Gastrocnemius medialis (tissue), 4 donors: ENCODE measurements around the gene DAPK1. TPM values are rescaled to one million over a fixed set of nuclear protein-coding genes. Genes with fewer than 3 reads are reported as not detected.

Source experiments
- ATAC-seq, 2 donors: fragments of 150-250 bp; one replicate each; pipeline ENCODE4 v1.9.1; 2016
- DNase-seq, 2 donors: peaks; one replicate each; pipeline ENCODE4 v3.0.0-alpha.2; 2019
- H3K27ac ChIP-seq, 4 donors: fragments of 200-600 bp; sonication (generic); 1 replicate in 1 of 4; 2 replicates in 3 of 4; pipeline ENCODE4 v1.5.1; 2016 to 2018; ENCODE audit warnings: mild to moderate bottlenecking in 2 of 4, moderate library complexity in 1 of 4
- H3K27me3 ChIP-seq, 3 donors: fragments of 200-600 bp; sonication (generic) in 2 of 3; 1 replicate in 1 of 3; 2 replicates in 2 of 3; pipeline versions ENCODE4 v1.5.1 to v1.6.0; 2016 to 2019; ENCODE audit warnings: mild to moderate bottlenecking in 1 of 3, moderate library complexity in 1 of 3
- H3K36me3 ChIP-seq, 2 donors: fragments of 200-600 bp; sonication (generic) in 1 of 2; one replicate each; pipeline ENCODE4 v1.5.1; 2017 to 2018
- H3K4me1 ChIP-seq, 2 donors: fragments of 200-600 bp; sonication (generic) in 1 of 2; one replicate each; pipeline ENCODE4 v1.5.1; 2016 to 2017; ENCODE audit warnings: mild to moderate bottlenecking in 2 of 2
- H3K4me3 ChIP-seq, 4 donors: fragments of 200-600 bp; sonication (generic) in 3 of 4; 1 replicate in 1 of 4; 2 replicates in 3 of 4; pipeline ENCODE4 v1.5.1; 2016 to 2019; ENCODE audit warnings: mild to moderate bottlenecking in 2 of 4
- H3K9me3 ChIP-seq, 3 donors: fragments of 200-600 bp; sonication (generic) in 2 of 3; 1 replicate in 1 of 3; 2 replicates in 2 of 3; pipeline ENCODE4 v1.5.1; 2016 to 2019
- CTCF ChIP-seq, 5 experiments: fragments of 450-650 bp in 3 of 5; fragments of 200-600 bp in 2 of 5; sonication (generic) in 2 of 5; IDR thresholded peaks in 4 of 5; conservative IDR thresholded peaks in 1 of 5; 1 replicate in 4 of 5; 2 replicates in 1 of 5; pipeline ENCODE4 v1.5.1; 2016 to 2019; ENCODE audit warnings: antibody characterized with exemption in 5 of 5, mild to moderate bottlenecking in 3 of 5, moderate library complexity in 3 of 5
- POLR2A ChIP-seq, 2 donors: fragments of 450-650 bp; IDR thresholded peaks; one replicate each; pipeline ENCODE4 v1.6.1; 2017; ENCODE audit warnings: antibody characterized with exemption in 2 of 2, mild to moderate bottlenecking in 2 of 2, moderate library complexity in 2 of 2
- in situ Hi-C, 4 donors: fragments of 200-750 bp; cut with MboI; loops; one replicate each; pipeline versions ENCODE4 v1.15.0 to v1.8.0; 2017; ENCODE audit warnings: low sequenced_read_pairs in 4 of 4
- intact Hi-C: fragments of 100-400 bp; cut with DNase I; formaldehyde crosslinking; loops from one replicate; pipeline ENCODE4 v1.15.1; 2023; ENCODE audit warnings: low total_unique reads
- total RNA-seq, 4 donors: library from RNA; depleted of rRNA; stranded (reverse); fragments of >200 nt; gene quantifications; one replicate each; pipeline versions ENCODE4 v1.1.0 to v1.2.3, GENCODE V29; 2016

Gene DAPK1
- total RNA-seq, 4 donors from 2014 or later = 1.2 to 4.3 (median 2.7) TPM

- Histone ChIP-seq H3K4me1 (peaks cover 11 to 13% of the 10 kb centered on the region in 2 donors), H3K9me3 (no peaks in the 10 kb centered on the region), H3K36me3 (no peaks in the 10 kb centered on the region), H3K27me3 (no peaks in the 10 kb centered on the region), H3K27ac (no peak overlapping the region), H3K4me3 (no peak overlapping the region)
- intact Hi-C loops (no loop called here), in situ Hi-C loops (no loop called here)
- ATAC-seq (no peak), DNase-seq (no peak)
- TF ChIP-seq CTCF (IDR thresholded peaks at IDR 0.05 in 4 of 5, conservative IDR thresholded peaks at IDR 0.05 in 1 of 5) (no peak), POLR2A (IDR thresholded peaks at IDR 0.05) (no peak)
Measured at GRCh38 chr9:87587864-87588263, 90.2 kb downstream of the DAPK1 start.

GRCh38 chr9:87588339-87588738 is 90.7 kb downstream of the DAPK1 start:
- peaks cover 16 to 18% of the 10 kb centered on the region in 2 donors for H3K4me1 ChIP-seq
- no peaks in the 10 kb centered on the region for H3K9me3 ChIP-seq
- no peak overlapping the region for H3K4me3 ChIP-seq
- intact Hi-C loops (no loop called here), in situ Hi-C loops (no loop called here)
- DNase-seq (no peak), ATAC-seq (no peak)
- no peaks in the 10 kb centered on the region for H3K36me3 ChIP-seq
- no peaks in the 10 kb centered on the region for H3K27me3 ChIP-seq
- no peak overlapping the region for H3K27ac ChIP-seq
- TF ChIP-seq POLR2A (IDR thresholded peaks at IDR 0.05) = no peak
- no peak for TF ChIP-seq CTCF (IDR thresholded peaks at IDR 0.05 in 4 of 5, conservative IDR thresholded peaks at IDR 0.05 in 1 of 5)

GRCh38 chr9:87590996-87591395 is 93.3 kb downstream of the DAPK1 start:
- ATAC-seq = no peak

GRCh38 chr9:87592554-87593358 is 95.1 kb downstream of the DAPK1 start:
- in situ Hi-C loops = no loop called here
- Histone ChIP-seq H3K36me3 (no peaks in the 10 kb centered on the region), H3K4me3 (peak overlapping the region in 2 of 4 donors; percentile 11 to 37), H3K4me1 (peaks cover 34 to 40% of the 10 kb centered on the region in 2 donors), H3K27ac (peak overlapping the region in 3 of 4 donors; percentile 29 to 41 (median 37)), H3K27me3 (no peaks in the 10 kb centered on the region), H3K9me3 (no peaks in the 10 kb centered on the region)
- DNase-seq = peak; percentile 26 to 45
- TF ChIP-seq POLR2A (IDR thresholded peaks at IDR 0.05) (no peak), CTCF (IDR thresholded peaks at IDR 0.05 in 4 of 5, conservative IDR thresholded peaks at IDR 0.05 in 1 of 5) (no peak)
- peak; percentile 75 to 83 for ATAC-seq
- intact Hi-C loops = no loop called here

More at GRCh38 chr9:87590996-87591395, 93.3 kb downstream of the DAPK1 start:
- intact Hi-C loops (loop anchor here (1.0 kb wide), 1 partner anchor 23 kb away; no protein-coding TSS in a partner anchor), in situ Hi-C loops (no loop called here)
- Histone ChIP-seq H3K27ac (no peak overlapping the region), H3K4me3 (no peak overlapping the region), H3K36me3 (no peaks in the 10 kb centered on the region), H3K4me1 (peaks cover 24 to 32% of the 10 kb centered on the region in 2 donors), H3K27me3 (no peaks in the 10 kb centered on the region), H3K9me3 (no peaks in the 10 kb centered on the region)
- DNase-seq = no peak
- TF ChIP-seq POLR2A (IDR thresholded peaks at IDR 0.05) = no peak
- no peak for TF ChIP-seq CTCF (IDR thresholded peaks at IDR 0.05 in 4 of 5, conservative IDR thresholded peaks at IDR 0.05 in 1 of 5)
